ENCODE results near the gene ADGRD2.

The ADGRD2 gene

DNA sequence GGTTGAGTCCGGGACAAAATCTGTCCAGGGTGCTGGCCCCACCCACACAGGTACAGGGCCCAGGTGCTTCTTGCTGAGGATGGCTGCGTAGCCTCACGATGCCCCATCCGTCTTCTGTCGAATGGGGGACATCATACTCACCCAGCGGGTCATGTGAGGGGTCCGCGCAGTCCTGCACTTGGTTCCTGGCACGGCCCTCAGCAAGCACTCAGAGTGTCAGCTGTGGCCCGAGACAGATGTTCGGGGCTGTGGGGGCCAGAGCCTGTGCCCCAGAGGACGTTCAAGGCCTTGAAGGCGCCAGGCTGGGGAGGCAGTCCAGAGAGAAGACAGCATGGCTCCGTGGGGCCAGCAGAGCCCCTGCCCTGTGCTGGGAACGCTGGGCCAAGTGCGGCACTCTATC is 29.1 kb downstream of the ADGRD2 start:
- H3K36me3 Mint-ChIP-seq, result no peaks in the 10 kb centered on the region
- H3K27me3 Mint-ChIP-seq, result peaks cover 5% of the 10 kb centered on the region
- H3K4me3 Mint-ChIP-seq, result no peak overlapping the region
- no peak overlapping the region for H3K27ac Mint-ChIP-seq
- no peaks in the 10 kb centered on the region for H3K9me3 Mint-ChIP-seq
- H3K4me1 Mint-ChIP-seq, result no peaks in the 10 kb centered on the region

DNA sequence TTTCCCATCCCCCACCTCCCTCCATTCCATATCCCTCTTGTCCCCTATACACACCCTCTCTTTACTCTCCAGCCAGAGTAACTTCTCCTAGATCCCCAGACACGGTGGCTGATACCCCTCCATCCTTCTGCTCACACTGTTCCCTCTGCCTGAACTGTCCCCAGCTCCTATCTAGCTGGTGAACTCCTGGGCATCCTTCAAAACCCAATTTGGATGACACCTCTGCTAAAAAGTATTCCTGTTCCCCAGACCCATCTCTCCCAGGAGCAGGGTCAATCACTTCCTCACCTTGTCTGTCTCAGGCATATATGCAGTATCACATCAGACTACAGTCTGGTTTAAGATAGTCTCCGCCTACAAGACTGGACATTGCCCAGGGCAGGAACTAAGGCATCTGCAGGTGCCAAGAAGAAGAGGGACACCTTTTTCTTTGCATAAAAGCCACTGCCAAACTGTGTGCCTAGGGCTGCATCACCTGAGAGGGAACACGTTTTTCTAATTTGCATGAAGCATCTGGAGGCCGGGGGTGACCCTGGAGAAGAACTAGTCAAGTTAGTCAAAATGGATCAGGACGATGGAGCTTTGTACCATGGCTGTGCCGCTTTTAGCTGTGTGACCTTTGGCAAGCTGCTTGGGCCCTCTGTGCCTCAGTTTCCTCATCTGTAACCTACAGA is 29.8 kb downstream of the ADGRD2 start:
- Mint-ChIP-seq H3K4me1 (no peaks in the 10 kb centered on the region), H3K27ac (no peak overlapping the region), H3K36me3 (no peaks in the 10 kb centered on the region), H3K27me3 (peaks cover 5% of the 10 kb centered on the region), H3K4me3 (no peak overlapping the region), H3K9me3 (no peaks in the 10 kb centered on the region)

DNA sequence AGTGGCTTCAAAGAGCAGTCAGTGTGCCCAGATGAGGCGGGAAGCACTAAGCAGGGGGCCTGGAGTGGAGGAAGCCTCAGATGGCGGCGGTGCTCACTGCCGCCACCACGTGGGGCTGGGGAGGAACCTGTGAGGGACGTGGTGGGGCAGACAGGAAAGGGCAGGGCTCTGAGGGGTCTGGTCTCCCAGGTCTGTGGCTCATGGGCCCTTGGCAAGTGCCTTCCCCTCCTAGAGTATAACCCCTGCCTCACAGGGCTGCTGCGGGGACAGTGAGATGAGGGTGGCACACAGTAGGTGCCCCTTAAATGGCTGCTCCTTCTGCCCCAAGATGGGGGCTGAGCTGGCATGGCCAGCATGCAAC is 30.4 kb downstream of the ADGRD2 start:
- peaks cover 5% of the 10 kb centered on the region for H3K27me3 Mint-ChIP-seq
- no peaks in the 10 kb centered on the region for H3K36me3 Mint-ChIP-seq
- H3K9me3 Mint-ChIP-seq, result no peaks in the 10 kb centered on the region
- no peaks in the 10 kb centered on the region for H3K4me1 Mint-ChIP-seq
- no peak overlapping the region for H3K4me3 Mint-ChIP-seq
- H3K27ac Mint-ChIP-seq, result no peak overlapping the region

DNA sequence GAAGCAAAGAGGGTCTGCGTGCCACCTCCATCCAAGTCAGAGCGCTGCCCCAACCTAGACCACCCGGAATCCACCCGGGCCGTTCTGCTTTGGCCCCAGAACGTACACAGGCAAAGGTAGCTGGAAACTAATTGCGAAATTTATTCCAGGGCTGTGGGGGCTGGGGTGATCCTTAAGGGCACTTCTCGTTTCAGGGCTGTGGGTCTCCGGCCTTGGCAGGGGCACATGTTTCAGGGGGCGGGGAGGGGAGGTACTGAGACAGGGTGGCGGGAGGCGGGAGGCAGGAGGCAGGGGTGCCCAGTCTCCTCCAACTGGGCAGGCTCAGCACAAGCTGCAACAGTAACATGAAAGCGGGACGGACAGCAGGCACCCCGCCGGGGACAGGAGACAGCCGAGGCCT is 30.9 kb downstream of the ADGRD2 start:
- Mint-ChIP-seq H3K4me1 (no peaks in the 10 kb centered on the region), H3K36me3 (no peaks in the 10 kb centered on the region), H3K4me3 (no peak overlapping the region), H3K27me3 (peaks cover 5% of the 10 kb centered on the region), H3K9me3 (no peaks in the 10 kb centered on the region), H3K27ac (no peak overlapping the region)

DNA sequence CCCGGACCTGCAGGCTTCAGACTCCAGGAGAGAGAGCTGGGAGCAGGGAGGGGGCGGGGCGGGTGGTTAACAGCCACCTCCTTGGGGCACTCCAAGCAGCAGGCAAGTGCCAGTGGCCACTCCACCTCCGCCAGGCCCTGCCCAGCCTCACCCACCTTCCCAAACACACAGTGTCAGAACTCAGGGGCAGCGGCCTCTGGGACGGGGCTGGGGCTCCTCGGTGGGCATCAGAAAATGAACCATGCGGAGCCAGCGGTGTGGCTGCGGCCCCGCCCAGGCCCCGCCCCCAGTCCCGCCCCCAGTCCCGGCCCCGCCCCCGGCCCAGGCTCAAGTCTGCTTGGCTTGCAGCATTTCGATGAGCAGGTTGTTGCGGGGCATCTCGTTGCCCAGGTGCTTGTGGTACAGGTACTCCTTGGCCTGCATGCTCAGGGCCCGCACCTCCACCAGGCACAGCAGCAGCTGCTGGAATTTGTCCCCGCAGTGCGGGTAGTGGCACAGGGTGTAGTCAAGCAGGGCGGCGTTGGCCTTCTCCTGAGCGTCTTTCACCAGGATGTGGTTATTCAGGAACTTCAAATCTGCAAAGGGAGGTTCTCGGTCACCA is 32.3 kb downstream of the ADGRD2 start:
- Mint-ChIP-seq H3K27ac (no peak overlapping the region), H3K4me3 (no peak overlapping the region), H3K36me3 (no peaks in the 10 kb centered on the region), H3K4me1 (no peaks in the 10 kb centered on the region), H3K9me3 (no peaks in the 10 kb centered on the region), H3K27me3 (peaks cover 2% of the 10 kb centered on the region)

DNA sequence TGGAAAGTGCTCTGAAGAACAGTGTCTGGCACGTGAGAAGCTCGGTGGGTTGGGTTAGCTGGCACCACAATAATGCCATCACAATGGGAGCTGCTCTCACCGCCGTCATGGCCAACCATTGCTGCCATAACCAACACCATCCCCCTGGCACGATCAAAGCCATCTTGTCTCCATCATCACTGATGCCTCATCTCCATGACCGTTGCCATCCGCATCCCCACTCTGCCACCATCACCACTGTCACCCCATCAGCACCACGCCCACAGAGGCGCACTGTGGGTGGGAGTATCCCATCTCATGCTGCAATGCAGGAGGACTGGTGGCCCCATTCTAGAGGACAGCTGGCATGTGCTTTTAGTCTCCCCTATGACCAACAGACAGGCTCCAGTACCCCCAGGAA is 33.2 kb downstream of the ADGRD2 start:
- Mint-ChIP-seq H3K27ac (no peak overlapping the region), H3K4me1 (no peaks in the 10 kb centered on the region), H3K9me3 (no peaks in the 10 kb centered on the region), H3K27me3 (no peaks in the 10 kb centered on the region), H3K36me3 (no peaks in the 10 kb centered on the region), H3K4me3 (no peak overlapping the region)

DNA sequence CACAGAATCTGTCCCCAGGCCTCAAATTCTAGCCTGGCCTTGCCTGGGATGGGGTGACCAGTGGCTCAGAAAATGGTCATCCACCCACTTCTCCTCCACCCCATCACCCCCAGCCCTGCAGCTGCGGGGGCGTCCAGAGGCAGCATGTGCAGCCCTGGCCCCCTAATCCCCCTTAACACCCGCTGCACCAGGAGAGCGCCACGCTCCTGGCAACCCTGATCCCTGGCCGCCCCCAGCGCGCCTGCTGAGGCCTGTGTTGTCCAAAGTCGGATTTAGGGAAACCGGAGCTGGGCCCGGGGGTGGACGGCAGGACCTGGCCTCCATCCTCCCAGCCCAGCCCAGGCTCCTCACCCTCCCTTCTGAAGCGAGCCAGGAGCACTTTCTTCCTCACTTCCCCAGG is 35.0 kb downstream of the ADGRD2 start:
- H3K36me3 Mint-ChIP-seq, result no peaks in the 10 kb centered on the region
- H3K9me3 Mint-ChIP-seq, result no peaks in the 10 kb centered on the region
- H3K27me3 Mint-ChIP-seq, result no peaks in the 10 kb centered on the region
- H3K4me3 Mint-ChIP-seq, result no peak overlapping the region
- no peaks in the 10 kb centered on the region for H3K4me1 Mint-ChIP-seq
- no peak overlapping the region for H3K27ac Mint-ChIP-seq

DNA sequence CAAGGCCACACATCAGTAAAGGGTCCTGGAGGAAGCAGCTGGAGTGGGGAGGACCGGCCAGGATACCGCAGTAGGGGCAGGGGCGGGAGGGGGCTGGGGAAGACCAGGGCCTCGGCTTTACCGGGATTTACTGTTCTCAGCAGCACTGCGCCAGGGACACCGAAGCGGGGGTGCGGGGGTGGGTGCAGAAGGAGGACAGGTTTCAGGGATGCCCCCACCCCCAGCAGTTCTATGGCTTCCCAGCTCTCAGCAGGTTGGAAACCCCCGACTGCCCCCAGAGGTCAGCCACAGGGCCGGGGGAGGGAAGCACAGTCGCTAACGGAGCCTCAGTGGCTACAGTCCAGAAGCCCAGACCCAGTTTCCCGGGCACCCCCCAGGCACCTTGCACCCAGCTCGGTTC is 35.7 kb downstream of the ADGRD2 start:
- no peaks in the 10 kb centered on the region for H3K4me1 Mint-ChIP-seq
- no peaks in the 10 kb centered on the region for H3K27me3 Mint-ChIP-seq
- H3K4me3 Mint-ChIP-seq, result no peak overlapping the region
- no peaks in the 10 kb centered on the region for H3K9me3 Mint-ChIP-seq
- no peaks in the 10 kb centered on the region for H3K36me3 Mint-ChIP-seq
- H3K27ac Mint-ChIP-seq, result no peak overlapping the region

DNA sequence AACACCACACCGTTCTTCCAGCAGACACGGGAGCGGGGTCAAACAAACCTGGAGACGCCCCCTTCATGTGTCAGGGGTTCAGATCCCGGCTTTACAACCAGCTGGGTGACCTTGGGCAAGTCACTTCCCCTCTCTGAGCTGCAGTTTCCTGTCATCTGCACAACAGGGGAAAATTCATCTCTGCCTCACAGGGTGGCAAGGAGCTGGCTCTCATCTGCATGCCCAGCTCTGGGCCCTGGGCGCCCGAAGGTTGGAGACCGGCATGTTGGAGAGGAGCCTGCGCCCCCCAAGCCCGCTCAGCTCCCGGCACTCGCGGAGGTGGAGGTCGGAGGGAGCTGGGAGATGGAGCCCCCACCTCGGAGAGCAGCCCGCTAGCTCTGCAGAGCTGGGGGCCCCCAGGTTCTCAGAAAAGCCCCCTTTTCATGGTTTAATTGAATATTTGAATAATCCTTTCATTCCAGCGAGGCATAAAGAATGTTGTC is 36.6 kb downstream of the ADGRD2 start:
- Mint-ChIP-seq H3K27me3 (no peaks in the 10 kb centered on the region), H3K9me3 (no peaks in the 10 kb centered on the region), H3K4me3 (no peak overlapping the region), H3K4me1 (no peaks in the 10 kb centered on the region), H3K36me3 (no peaks in the 10 kb centered on the region), H3K27ac (no peak overlapping the region)

DNA sequence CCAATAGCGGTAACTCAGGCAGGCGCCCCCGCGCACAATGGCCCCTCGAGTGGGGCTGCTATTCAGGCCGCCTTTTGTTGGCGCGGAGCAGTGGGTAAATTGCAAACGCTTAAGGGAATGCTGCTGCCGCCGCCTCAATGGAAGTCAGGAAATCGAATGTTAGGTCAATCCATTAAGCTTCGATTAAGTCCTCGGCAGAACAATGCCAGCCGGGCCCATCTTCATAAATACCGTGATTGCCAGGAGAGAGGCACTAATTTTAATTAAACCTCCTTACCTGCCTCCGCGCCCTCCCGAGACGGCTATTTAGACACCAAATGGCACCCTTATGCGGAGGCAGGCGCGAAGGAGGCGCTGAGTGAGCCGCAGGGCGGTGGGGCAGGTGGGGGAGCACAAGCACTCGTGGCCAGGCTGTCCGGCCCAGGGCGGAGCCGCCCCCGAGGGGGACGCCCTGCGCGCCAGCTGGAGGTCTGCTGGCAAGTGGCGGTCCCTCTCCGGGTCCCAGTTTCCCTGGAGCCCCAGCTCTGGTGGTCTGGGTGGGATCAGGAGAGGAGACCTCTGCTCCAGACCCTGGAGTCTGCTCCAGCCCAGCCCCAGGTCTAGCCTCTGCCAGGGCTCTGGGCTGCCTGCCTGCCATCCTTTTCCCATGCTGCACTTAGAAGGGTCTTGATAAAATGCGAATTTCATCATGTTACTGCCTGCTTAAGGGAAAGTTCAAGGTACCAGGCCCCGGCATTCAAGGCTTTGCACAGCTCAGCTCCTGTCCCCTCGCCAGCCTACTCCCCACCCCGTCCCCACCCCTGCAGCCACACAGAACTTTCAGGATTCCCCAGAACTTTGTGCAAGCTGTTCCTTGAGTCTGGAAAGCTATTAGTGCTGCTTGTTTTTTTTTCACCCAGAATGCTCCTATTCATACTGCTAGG is 37.3 kb downstream of the ADGRD2 start:
- no peaks in the 10 kb centered on the region for H3K4me1 Mint-ChIP-seq
- no peak overlapping the region for H3K27ac Mint-ChIP-seq
- no peak overlapping the region for H3K4me3 Mint-ChIP-seq
- no peaks in the 10 kb centered on the region for H3K9me3 Mint-ChIP-seq
- no peaks in the 10 kb centered on the region for H3K36me3 Mint-ChIP-seq
- no peaks in the 10 kb centered on the region for H3K27me3 Mint-ChIP-seq

DNA sequence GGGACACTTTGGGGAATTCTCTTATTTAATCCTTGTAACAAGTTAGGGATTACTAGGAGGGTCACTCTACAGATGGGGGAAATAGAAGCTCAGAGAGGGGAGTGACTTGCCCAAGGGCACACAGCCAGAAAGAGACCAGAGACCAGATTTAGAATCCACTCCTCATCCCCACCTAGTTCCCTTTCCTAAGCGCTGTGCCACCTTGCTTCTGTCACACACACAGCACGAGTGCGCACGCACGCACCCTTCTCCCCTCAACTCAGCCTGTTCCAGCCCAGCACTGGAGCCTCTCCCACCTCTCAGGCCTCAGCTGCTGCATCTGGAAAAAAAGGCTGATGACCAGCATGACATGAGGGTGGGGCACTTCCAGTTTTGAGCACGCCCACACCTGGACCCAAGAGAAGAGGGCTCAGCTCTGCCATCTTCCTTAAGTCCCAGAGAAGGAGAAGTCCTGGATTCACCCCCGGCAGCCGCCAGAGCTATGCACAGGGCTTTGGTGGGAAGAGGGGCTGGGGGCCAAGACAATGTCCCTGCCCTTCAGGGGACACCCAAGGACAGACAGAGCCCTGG is 38.5 kb downstream of the ADGRD2 start:
- Mint-ChIP-seq H3K4me3 (no peak overlapping the region), H3K27me3 (no peaks in the 10 kb centered on the region), H3K36me3 (no peaks in the 10 kb centered on the region), H3K9me3 (no peaks in the 10 kb centered on the region), H3K27ac (no peak overlapping the region), H3K4me1 (no peaks in the 10 kb centered on the region)

DNA sequence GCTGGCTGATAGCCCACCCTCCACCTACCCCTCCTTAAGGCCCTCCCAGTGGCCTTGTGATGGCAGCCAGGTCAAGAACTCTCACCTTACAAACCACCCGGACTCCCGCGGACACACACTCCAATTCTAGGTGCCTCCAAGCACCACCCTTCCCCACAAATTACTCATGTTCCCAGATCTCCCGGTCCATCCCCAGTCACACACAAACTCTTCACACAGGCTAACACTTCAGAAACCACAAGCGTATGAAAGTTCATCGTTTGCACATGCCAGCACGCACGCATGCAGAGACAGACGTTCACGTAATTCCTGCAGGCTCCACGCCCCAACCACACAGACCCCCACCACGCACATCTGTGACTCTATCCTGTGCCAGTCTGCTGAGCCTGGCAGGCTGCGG is 39.0 kb downstream of the ADGRD2 start:
- no peaks in the 10 kb centered on the region for H3K4me1 Mint-ChIP-seq
- H3K36me3 Mint-ChIP-seq, result no peaks in the 10 kb centered on the region
- H3K27ac Mint-ChIP-seq, result no peak overlapping the region
- H3K9me3 Mint-ChIP-seq, result no peaks in the 10 kb centered on the region
- H3K27me3 Mint-ChIP-seq, result no peaks in the 10 kb centered on the region
- H3K4me3 Mint-ChIP-seq, result no peak overlapping the region

DNA sequence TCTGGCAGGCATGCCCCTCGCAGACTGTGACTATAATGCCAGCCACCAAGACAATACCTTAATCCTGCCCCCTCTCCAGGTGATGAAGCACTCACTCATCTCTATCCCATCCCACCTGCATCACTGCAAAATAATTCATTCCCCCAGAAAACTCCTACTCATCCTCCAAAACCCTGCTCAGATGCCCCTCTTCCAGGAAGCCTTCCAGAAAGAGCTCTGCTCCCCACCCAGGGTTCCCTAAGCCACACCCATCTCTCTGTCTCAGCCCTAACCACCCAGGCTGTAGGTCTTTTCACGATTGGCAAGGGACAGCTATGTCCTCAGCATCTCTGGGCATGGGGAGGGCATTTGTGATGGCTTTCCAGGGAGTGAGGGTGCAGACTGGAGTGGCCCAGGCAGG is 39.8 kb downstream of the ADGRD2 start:
- H3K4me3 Mint-ChIP-seq, result no peak overlapping the region
- no peaks in the 10 kb centered on the region for H3K36me3 Mint-ChIP-seq
- no peaks in the 10 kb centered on the region for H3K27me3 Mint-ChIP-seq
- no peaks in the 10 kb centered on the region for H3K4me1 Mint-ChIP-seq
- no peaks in the 10 kb centered on the region for H3K9me3 Mint-ChIP-seq
- H3K27ac Mint-ChIP-seq, result no peak overlapping the region

DNA sequence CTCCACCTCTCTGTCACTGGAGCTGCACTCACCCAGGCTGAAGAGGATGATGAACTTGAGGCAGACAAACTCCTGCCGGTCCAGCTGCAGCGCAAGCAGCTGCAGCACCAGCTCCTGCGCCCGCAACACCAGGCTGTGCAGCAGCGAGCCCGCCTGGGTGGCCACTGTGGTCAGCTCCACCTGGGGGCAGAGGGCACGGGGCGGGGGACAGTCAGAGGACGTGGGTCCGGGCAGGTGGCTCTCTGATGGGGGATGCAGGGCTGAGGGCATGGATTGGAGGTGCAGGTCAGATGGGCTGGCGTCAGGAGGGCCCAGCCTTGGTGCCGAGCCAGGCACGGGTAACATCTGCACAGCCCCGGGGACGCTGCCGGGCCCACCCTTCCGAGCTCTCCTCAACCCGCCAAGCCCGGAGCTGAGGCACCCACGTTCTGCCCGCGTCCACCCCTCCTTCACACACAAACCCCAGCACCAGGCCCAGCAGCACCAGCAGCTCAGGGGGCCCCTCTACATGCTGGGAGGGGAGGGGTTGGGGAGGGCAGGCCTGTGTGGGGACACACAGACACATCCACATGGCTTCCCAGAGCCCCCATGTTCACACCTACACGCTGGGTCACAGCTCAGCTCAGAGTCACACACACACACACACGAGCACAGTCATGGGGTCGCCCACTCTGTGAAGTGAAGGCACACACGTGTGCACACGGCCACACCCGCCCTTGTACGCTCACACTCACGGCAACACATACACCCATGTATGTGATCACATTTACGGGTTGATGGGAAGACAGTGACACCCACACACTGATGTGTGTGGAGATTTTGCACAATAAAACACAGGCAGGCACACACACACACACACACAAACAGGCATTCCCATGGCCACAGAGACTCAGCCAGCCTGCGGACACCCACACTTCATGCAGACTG is 41.1 kb downstream of the ADGRD2 start:
- no peaks in the 10 kb centered on the region for H3K27me3 Mint-ChIP-seq
- no peaks in the 10 kb centered on the region for H3K9me3 Mint-ChIP-seq
- H3K27ac Mint-ChIP-seq, result no peak overlapping the region
- peaks cover 11% of the 10 kb centered on the region for H3K4me1 Mint-ChIP-seq
- H3K36me3 Mint-ChIP-seq, result no peaks in the 10 kb centered on the region
- no peak overlapping the region for H3K4me3 Mint-ChIP-seq

DNA sequence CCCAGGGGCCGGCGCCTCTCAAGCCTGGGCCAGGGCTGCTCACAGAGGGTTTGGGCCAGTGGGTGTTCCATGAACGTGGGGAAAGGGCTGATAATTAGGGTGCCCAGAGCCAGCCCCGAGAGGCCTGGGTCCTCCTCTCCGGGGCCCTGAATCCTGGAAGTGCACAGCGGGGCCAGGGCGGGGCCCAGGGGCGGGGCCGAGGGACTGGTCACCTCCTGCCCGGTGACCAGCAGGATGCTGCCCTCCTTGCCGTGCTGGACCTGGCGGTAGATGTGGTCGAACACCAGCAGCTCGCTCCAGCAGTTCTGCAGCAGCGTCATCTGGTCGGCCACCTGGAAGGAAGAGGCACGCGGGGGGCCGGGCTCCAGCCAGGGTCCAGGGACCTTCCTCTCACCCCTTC is 42.6 kb downstream of the ADGRD2 start:
- Mint-ChIP-seq H3K27me3 (no peaks in the 10 kb centered on the region), H3K4me1 (peaks cover 20% of the 10 kb centered on the region), H3K27ac (no peak overlapping the region), H3K36me3 (no peaks in the 10 kb centered on the region), H3K9me3 (no peaks in the 10 kb centered on the region), H3K4me3 (no peak overlapping the region)

All from activated naive CD4-positive, alpha-beta T cell treated with anti-CD3 and anti-CD28 coated beads, Interleukin-2, amount 50 U/mL, for 24 hours (primary cell).